HL-60 (cell line): ENCODE results near the gene NUDT15.
"Not testable (repeated sequence)": the region's sequence is repeated elsewhere in the genome, so short reads cannot be mapped to it uniquely, and the experiment has no call there.

ENCODE experiments used
- DNase-seq, 2 experiments: peaks; one replicate each; pipeline ENCODE4 v3.0.0-alpha.2; 2010 to 2020; ENCODE audit warnings: low read depth in 1 of 2, low spot score in 1 of 2
- H3K27ac ChIP-seq: fragments of 250-450 bp; sonication (Bioruptor Pico); replicated peaks from 2 replicates; pipeline ENCODE4 v1.5.1; 2020; ENCODE audit warnings: mild to moderate bottlenecking, moderate library complexity
- H3K27me3 ChIP-seq: fragments of 250-450 bp; sonication (Bioruptor Pico); 2 replicates; pipeline ENCODE4 v1.5.1; 2021; ENCODE audit warnings: mild to moderate bottlenecking, moderate library complexity; ENCODE audit not compliant: insufficient read depth, poor library complexity, severe bottlenecking
- H3K4me3 ChIP-seq: replicated peaks from 2 replicates; pipeline ENCODE4 v1.5.1; 2011; ENCODE audit warnings: mild to moderate bottlenecking, control low read depth, low read length; ENCODE audit not compliant: insufficient read depth
- GABPA ChIP-seq: IDR thresholded peaks from 2 replicates; pipeline ENCODE4 v1.6.1; 2012; ENCODE audit warnings: low read depth
- POLR2AphosphoS5 ChIP-seq: IDR thresholded peaks from 2 replicates; pipeline ENCODE4 v1.6.1; 2012; ENCODE audit warnings: low read depth
- SPI1 ChIP-seq: IDR thresholded peaks from 2 replicates; pipeline ENCODE4 v1.6.1; 2012; ENCODE audit warnings: low read depth, mild to moderate bottlenecking, borderline replicate concordance
- TF ChIP-seq, protein P1 (sequence below): IDR thresholded peaks from 2 replicates; pipeline ENCODE4 v1.6.1; 2012; ENCODE audit warnings: low read depth; ENCODE audit not compliant: insufficient replicate concordance
- TF ChIP-seq, protein P2 (sequence below): IDR thresholded peaks from one replicate; pipeline ENCODE4 v1.5.1; 2011; ENCODE audit warnings: low read length, control low read depth, inconsistent platforms; ENCODE audit not compliant: insufficient read depth

The NUDT15 gene

DNA sequence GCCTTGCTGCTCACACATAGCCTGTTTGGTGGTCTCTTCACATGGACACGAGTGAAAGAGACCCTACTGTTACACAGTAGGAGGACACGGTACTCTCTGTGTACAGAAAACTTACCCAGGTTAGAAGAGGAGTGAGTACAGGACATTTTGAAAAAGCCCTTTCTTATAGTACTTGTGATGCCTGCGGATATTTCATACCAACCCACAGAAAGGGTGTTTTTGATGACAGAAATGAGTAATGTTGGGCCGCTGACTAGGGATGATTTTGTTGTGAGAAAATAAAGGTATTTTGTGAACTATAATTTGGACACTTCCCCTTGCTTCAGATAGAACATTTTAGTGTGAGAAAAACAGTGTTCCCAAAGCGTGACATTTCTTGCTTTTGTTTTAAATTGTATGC lies 18.2 kb downstream of the NUDT15 start:
- no peak overlapping the region for H3K4me3 ChIP-seq
- no peak for DNase-seq
- no peaks in the 10 kb centered on the region for H3K27me3 ChIP-seq
- no peak overlapping the region for H3K27ac ChIP-seq
- TF ChIP-seq POLR2AphosphoS5: no peak
- TF ChIP-seq, protein P1, sequence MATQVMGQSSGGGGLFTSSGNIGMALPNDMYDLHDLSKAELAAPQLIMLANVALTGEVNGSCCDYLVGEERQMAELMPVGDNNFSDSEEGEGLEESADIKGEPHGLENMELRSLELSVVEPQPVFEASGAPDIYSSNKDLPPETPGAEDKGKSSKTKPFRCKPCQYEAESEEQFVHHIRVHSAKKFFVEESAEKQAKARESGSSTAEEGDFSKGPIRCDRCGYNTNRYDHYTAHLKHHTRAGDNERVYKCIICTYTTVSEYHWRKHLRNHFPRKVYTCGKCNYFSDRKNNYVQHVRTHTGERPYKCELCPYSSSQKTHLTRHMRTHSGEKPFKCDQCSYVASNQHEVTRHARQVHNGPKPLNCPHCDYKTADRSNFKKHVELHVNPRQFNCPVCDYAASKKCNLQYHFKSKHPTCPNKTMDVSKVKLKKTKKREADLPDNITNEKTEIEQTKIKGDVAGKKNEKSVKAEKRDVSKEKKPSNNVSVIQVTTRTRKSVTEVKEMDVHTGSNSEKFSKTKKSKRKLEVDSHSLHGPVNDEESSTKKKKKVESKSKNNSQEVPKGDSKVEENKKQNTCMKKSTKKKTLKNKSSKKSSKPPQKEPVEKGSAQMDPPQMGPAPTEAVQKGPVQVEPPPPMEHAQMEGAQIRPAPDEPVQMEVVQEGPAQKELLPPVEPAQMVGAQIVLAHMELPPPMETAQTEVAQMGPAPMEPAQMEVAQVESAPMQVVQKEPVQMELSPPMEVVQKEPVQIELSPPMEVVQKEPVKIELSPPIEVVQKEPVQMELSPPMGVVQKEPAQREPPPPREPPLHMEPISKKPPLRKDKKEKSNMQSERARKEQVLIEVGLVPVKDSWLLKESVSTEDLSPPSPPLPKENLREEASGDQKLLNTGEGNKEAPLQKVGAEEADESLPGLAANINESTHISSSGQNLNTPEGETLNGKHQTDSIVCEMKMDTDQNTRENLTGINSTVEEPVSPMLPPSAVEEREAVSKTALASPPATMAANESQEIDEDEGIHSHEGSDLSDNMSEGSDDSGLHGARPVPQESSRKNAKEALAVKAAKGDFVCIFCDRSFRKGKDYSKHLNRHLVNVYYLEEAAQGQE: no peak
- TF ChIP-seq, protein P2, sequence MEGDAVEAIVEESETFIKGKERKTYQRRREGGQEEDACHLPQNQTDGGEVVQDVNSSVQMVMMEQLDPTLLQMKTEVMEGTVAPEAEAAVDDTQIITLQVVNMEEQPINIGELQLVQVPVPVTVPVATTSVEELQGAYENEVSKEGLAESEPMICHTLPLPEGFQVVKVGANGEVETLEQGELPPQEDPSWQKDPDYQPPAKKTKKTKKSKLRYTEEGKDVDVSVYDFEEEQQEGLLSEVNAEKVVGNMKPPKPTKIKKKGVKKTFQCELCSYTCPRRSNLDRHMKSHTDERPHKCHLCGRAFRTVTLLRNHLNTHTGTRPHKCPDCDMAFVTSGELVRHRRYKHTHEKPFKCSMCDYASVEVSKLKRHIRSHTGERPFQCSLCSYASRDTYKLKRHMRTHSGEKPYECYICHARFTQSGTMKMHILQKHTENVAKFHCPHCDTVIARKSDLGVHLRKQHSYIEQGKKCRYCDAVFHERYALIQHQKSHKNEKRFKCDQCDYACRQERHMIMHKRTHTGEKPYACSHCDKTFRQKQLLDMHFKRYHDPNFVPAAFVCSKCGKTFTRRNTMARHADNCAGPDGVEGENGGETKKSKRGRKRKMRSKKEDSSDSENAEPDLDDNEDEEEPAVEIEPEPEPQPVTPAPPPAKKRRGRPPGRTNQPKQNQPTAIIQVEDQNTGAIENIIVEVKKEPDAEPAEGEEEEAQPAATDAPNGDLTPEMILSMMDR: no peak
- no peak for TF ChIP-seq GABPA
- no peak for TF ChIP-seq SPI1

DNA sequence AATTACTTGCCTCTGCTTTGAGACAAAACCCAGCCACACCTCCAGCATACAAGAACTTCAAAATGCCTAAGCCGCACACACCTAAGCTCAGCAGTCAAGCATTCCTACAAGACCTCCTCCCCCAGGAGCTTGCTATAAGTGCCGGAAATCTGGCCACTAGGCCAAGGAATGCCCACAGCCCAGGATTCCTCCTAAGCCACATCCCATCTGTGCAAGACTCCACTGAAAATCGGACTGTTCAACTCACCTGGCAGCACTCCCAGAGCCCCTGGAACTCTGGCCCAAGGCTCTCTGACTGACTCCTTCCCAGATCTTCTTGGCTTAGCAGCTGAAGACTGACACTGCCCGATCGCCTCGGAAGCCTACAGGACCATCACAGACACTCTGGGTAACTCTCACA lies 21.0 kb downstream of the NUDT15 start:
- H3K4me3 ChIP-seq, H3K27ac ChIP-seq, H3K27me3 ChIP-seq, DNase-seq: not testable (repeated sequence)

DNA sequence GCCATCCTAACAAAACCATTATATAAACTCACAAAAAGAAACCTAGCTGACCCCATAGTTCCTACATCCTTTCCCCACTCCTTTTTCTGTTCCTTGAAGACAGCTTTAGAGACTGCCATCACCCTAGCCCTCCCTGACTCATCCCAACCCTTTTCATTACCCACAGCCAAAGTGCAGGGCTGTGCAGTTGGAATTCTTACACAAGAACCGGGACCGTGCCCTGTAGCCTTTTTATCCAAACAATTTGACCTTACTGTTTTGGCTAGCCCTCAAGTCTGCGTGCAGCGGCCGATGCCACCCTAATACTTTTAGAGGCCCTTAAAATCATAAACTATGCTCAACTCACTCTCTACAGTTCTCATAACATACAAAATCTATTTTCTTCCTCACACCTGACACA lies 22.4 kb downstream of the NUDT15 start:
- DNase-seq, H3K4me3 ChIP-seq, H3K27ac ChIP-seq, H3K27me3 ChIP-seq: not testable (repeated sequence)

DNA sequence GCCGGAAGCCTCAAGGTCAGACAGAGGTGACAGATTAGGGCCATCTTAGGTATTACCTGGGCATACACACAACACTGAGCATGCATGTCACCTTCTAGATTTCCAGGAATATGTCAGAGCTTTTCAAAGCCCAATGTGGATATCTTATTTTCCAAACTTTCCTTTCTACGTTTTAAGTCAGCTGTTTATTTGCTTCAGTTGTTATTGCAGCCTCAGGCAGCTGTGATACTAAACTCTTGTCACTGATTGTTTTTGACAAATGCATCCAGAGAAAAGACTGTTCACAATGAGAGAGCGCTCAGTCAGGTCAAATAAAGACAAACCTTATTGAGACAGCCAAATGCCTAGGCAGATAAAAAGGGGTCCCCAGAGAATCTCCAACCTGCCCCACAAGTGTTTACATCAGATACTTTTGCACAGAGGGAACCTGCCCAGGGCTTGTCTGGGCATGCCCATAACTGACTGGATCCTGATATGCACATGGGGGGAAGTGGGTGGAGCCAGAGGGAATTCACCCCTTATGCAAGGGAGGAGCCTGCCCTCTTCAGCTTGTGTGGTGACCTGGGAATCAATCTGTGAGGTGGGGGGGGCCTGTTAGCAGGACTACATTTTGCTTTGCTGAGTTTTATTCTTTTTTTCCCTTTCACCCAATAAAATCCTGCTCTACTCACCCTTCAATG lies 28.9 kb downstream of the NUDT15 start:
- no peak for DNase-seq
- H3K4me3 ChIP-seq: no peak overlapping the region
- no peaks in the 10 kb centered on the region for H3K27me3 ChIP-seq
- H3K27ac ChIP-seq: no peak overlapping the region
- no peak for TF ChIP-seq POLR2AphosphoS5
- no peak for TF ChIP-seq SPI1
- TF ChIP-seq, protein P2: no peak
- TF ChIP-seq GABPA: no peak
- TF ChIP-seq, protein P1: no peak

DNA sequence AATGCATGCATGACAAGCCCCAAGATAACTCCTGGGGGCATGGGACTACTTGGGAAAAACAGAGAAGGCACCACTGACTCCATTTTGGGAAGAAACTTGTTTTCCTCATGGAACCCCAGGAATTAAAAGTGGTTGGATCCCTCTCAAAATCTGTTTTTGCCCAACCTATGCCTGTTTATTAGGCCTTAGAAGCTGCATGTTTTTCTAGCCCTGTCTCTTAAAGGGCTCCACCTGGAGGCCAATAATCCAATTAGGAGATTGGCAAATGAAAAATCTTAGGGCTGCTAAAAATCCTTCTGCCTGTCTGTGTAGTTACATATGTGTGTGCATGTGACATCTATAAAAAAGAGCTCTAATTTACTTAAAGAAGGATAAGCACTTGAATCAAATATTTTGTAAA lies 30.5 kb downstream of the NUDT15 start:
- Histone ChIP-seq H3K27ac (no peak overlapping the region), H3K4me3 (no peak overlapping the region), H3K27me3 (no peaks in the 10 kb centered on the region)
- TF ChIP-seq, protein P2: no peak
- TF ChIP-seq GABPA: no peak
- TF ChIP-seq SPI1: no peak
- no peak for TF ChIP-seq POLR2AphosphoS5
- TF ChIP-seq, protein P1: no peak
- no peak for DNase-seq
